Hematopoietic multipotent progenitor cell treated with erythropoietin and hydrocortisone succinate and interleukin-3 and kit ligand, for 4 days (in vitro differentiated cells): ENCODE measurements around the gene EHMT1.
A peak's percentile ranks its signal among the peaks of the same experiment; 100 is the strongest.

ENCODE experiments used
- DNase-seq: peaks from one replicate; pipeline ENCODE4 v3.0.0-alpha.2; 2015

The EHMT1 gene

GRCh38 chr9:137674976-137675320 is 56.1 kb downstream of the EHMT1 start:
- no peak for DNase-seq

DNA sequence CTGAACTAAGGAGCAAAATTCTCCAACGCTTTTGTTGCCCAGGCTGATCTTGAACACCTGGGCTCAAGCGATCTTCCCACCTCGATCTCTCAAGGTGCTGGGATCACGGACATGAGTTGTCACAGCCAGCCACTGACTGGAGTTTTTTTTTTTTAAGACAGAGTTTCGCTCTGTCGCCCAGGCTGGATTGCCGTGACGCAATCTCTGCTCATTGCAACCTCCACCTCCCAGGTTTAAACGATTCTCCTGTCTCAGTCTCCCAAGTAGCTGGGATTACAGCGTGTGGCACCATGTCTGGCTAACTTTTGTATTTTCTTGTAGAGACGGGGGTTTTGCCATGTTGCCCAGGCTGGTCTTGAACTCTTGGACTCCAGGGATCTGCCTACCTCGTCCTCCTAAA is 58.2 kb downstream of the EHMT1 start:
- DNase-seq, result no peak

DNA sequence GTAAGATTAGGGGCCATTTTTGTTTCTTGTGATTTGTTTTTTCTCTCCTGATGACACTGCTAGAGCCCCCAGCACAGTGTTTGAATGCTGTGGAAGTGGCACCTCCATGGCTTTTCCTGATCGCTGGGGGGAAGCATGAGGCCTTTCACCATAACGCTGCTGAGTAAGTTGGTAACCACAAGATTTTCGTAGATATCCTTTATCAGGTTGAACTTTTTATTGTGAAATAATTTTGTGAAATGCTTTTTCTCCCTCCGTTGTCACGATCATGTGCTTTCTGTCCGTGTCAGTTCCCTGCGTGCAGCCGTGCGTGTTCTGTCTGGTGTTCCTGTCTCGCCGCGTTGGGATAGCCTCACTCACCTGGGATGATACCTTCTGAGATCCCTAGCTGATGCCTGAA is 59.4 kb downstream of the EHMT1 start:
- DNase-seq, result peak; percentile 79

DNA sequence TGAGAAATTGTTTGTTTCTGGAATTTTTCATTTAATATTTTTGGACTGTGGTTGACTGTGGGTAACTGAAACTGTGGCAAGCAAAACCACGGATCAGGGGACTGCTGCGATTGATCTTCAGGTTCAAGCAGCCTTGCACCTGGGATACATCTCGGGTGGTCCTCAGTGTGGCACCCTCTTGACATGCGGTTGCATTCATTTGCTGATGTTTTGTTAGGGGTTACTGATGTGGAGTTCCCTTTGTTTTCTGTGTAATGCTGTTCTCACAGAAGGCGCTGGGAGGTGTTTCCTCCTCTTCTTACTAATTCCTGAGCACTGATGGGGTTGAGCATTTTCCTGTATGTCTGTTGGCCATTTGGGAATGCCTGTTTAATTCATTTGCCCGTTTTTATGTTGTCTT is 60.4 kb downstream of the EHMT1 start:
- DNase-seq, result no peak

GRCh38 chr9:137679695-137680305 is 61.0 kb downstream of the EHMT1 start:
- no peak for DNase-seq

DNA sequence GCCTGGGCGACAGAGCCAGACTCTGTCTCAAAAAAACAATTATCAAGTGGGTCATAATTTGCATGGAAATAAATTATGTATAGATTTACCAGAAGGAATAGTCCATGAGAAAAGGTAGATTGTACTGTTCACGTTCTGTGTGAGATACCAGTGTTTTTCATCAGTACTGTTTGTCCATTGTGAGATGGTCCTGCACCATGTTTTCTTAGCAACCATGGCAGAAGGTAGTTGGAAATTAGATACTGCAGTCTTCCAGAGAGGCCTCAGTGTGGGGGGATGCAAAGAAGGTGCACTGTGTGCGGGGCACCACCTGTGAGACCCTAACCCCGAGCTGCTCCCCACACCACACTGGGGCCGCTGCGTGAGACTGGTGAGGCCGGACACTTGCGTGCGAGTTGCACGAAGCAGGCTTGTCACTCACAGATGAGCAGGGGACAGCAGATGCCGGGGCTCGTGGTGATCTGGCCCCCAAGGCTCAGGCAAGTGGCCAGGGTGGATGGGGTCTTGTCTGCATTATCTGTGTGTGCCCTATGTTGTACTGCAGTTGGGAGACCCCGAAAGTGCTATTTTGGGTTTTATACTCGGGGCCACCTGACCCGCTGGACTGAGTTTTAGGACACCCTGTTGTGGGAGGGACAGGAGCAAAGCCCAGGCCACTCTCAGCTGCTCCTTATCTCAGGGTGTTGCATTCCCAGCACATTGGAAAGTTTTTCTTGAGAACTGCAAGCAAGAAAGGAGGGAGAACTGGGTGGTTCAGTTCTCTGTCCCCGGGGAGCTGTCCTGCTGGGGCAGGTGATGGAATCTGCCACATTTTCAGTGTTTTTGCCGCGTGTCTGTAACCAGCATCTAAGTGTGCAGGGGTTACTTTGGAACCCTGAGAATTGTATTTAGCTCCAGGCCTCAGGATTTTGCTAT is 61.9 kb downstream of the EHMT1 start:
- no peak for DNase-seq

GRCh38 chr9:137682428-137683105 is 63.8 kb downstream of the EHMT1 start:
- no peak for DNase-seq

DNA sequence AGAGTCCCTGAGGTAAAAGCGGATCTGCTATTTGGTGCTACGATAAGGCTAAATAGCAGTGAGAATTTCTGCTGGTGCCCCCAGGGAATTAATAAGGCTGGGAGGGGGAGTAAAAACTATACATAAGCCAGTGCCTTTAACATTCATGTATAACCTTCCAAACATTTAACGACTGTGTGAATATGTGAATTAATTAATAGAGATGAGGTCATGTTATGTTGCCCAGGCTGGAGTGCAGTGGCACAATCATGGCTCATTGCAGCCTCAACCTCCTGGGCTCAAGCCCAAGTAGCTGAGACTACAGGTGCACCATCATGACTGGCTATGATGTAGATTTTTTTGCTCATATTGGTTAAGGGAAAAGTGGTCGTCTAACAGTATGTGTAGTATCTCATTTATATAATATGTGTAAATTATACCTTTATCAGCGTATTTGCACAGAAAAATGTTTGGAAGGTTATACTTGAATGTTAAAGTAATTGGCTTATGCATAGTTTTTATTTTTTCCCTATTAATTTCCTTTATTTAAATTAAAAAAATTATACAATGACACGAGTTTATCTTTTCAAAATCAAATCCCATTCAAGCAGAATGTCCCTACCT is 64.6 kb downstream of the EHMT1 start:
- DNase-seq, result no peak

DNA sequence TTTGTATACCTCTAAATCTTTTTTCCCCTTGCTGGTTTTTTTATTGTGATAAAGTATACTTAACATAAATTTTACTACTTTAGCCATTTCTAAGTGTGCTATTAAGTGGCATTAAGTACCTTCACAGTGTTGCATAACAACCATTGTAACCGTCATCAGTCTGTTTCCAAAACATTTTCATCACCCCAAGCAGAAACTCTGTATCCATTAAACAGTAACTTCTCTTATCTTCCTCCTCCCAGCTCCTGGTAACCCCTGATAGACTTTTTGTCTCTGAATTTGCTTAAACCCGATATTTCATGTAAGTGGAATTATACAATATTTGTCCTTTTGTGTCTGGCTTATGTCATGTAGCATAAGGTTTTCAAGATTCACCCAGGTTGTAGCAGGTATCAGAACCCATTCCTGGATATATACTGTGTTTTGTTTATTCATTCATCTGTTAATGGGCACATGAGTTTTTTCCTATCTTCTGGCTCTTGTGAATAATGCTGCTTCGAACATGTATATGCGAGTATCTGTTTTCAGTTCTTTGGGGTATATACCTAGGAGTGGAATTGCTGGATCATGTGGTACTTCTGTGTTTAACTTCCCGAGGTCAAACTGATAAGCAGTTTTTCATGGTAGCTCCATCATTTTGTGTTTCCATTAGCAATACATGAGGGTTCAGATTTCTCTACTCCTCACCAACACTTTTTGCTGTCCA is 66.4 kb downstream of the EHMT1 start:
- DNase-seq, result peak; percentile 67

DNA sequence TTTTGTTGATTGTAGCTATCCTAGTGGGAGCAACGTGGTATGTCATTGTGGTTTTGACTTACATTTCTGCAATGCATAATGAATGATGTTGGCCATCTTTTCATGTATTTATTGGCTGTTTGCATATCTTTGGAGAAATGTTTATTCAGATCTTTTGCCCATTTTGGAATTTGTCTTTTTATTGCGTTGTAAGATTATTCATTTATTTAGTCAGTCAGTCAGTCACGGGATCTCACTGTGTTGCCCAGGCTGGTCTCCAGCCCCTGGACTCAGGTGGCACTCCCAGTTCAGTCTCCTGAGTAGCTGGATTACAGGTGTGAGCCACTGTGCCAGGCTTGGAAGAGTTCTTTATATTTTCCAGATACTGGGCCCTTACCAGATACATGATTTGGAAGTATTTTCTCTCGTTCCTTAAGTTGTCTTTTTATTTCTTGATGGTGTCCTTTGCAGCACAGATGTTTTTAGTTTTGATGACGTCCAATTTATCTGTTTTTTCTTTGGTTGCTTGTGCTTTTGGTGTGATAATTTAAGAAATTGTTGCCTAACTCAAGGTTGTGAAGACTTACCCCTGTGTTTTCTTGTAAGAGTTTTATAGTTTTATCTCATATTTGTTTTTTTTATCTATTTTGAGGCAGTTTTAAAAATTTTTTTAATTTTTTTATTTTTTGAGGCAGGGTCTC is 67.1 kb downstream of the EHMT1 start:
- no peak for DNase-seq

- no peak for DNase-seq
These were observed 69.5 kb downstream of the EHMT1 start for GRCh38 chr9:137688261-137688660.

GRCh38 chr9:137688725-137689124 is 69.9 kb downstream of the EHMT1 start:
- peak; percentile 48 for DNase-seq

- peak; percentile 48 for DNase-seq
These were observed 71.1 kb downstream of the EHMT1 start for GRCh38 chr9:137689745-137690529.

DNA sequence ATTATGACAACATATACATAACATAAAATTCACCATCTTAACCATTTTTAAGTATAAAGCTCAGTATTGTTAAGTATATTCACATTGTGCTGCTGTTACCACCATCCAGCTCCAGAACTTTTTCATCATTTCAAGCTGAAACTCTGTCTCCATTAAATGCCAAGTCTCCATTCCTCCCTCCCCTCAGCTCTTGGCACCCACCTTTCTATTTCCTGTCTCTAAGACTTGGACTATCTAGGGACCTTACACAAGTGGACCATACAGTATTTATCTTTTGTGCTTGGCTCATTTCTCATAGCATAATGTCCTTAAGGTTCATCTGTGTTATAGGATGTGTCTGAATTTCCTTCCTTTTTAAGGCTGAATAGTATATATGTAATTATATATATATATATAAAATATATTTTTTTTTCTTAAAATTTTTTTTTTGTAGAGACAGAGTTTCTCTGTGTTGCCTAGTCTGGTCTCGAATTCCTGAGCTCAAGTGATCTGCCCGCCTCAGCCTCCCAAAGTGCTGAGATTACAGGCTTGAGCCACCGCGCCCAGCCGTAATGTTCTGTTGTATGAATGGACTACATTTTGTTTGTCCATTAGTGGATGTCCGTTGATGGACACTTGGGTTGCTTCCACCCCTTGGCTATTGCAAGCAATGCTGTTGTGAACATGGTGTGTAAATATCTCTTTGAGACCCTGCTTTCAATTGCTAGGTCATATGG is 72.3 kb downstream of the EHMT1 start:
- no peak for DNase-seq

GRCh38 chr9:137691646-137692351 is 73.0 kb downstream of the EHMT1 start:
- peak; percentile 79 for DNase-seq

DNA sequence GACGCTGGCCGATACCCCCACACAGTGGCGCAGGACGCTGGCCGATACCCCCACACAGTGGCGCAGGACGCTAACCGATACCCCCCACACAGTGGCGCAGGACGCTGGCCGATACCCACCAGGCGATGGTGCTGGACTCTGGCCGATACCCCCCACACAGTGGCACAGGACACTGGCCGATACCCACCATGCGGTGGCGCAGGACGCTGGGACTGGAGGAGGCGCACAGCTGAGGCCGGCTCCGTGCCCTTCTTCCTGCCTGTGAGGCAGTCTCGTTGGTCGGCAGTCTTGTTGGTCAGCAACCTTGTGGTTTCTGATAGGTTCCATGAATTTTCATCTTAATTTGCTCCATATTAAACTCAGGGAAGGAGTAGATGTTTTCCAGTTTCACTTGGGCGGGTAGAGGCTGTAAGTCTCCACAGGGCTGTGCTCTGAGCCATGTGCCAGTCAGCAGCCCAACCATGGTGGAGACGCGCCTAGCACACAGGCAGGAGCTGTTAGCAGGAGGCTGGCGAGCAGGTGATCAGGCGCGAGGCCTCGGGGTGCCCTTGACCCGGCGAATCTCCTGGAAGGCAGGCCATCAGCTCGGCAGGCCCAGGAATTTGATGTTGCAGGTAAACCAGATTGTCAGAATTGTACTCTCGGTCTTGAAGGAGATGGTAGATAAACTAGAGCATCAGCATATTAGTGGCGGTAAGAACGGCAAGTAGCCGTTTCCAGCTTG is 75.6 kb downstream of the EHMT1 start:
- DNase-seq, result no peak

- DNase-seq, result peak; percentile 82
These were observed 76.4 kb downstream of the EHMT1 start for GRCh38 chr9:137694962-137695875.
